ENCODE data around the gene PITX3. TPM values are rescaled to one million over a fixed set of nuclear protein-coding genes. Genes with fewer than 3 reads are reported as not detected.
"Not testable (repeated sequence)": the region's sequence is repeated elsewhere in the genome, so short reads cannot be mapped to it uniquely, and the experiment has no call there.

PITX3 gene
- total RNA-seq, 1 donor from 2014 or later: 1.7 TPM

- Histone ChIP-seq H3K9me3 (ENCODE audit: insufficient read depth, low read depth, low read length) (peaks cover 11% of the 10 kb centered on the region), H3K4me2 (ENCODE audit: low read length) (no peak overlapping the region), H3K27ac (ENCODE audit: low read depth, low read length) (no peak overlapping the region), H2AFZ (ENCODE audit: low read depth, low read length) (no peak overlapping the region), H3K4me3 (ENCODE audit: insufficient read depth, low read depth, low read length) (no peak overlapping the region), H3K9ac (ENCODE audit: low read length) (no peak overlapping the region), H3K4me1 (ENCODE audit: insufficient read depth, low read length) (no peaks in the 10 kb centered on the region), H4K20me1 (ENCODE audit: insufficient read depth, low read length) (no peaks in the 10 kb centered on the region), H3K27me3 (ENCODE audit: insufficient read depth, low read length) (no peaks in the 10 kb centered on the region), H3K36me3 (ENCODE audit: insufficient read depth, low read length) (no peaks in the 10 kb centered on the region), H3K79me2 (ENCODE audit: insufficient read depth, low read length) (no peaks in the 10 kb centered on the region)
- no peak for FAIRE-seq
- H3K9me3 Mint-ChIP-seq (ENCODE audit: unreplicated experiment): peaks cover 30% of the 10 kb centered on the region
- DNase-seq (ENCODE audit: low read depth): no peak
- H3K4me1 Mint-ChIP-seq (ENCODE audit: low read depth, unreplicated experiment): no peaks in the 10 kb centered on the region
- TF ChIP-seq, protein P1, sequence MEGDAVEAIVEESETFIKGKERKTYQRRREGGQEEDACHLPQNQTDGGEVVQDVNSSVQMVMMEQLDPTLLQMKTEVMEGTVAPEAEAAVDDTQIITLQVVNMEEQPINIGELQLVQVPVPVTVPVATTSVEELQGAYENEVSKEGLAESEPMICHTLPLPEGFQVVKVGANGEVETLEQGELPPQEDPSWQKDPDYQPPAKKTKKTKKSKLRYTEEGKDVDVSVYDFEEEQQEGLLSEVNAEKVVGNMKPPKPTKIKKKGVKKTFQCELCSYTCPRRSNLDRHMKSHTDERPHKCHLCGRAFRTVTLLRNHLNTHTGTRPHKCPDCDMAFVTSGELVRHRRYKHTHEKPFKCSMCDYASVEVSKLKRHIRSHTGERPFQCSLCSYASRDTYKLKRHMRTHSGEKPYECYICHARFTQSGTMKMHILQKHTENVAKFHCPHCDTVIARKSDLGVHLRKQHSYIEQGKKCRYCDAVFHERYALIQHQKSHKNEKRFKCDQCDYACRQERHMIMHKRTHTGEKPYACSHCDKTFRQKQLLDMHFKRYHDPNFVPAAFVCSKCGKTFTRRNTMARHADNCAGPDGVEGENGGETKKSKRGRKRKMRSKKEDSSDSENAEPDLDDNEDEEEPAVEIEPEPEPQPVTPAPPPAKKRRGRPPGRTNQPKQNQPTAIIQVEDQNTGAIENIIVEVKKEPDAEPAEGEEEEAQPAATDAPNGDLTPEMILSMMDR (IDR thresholded peaks at IDR 0.05; ENCODE audit: insufficient read depth, low read depth, low read length): no peak
- no peak for TF ChIP-seq EZH2 (IDR thresholded peaks at IDR 0.05; ENCODE audit: insufficient read depth, low read length)
- no peaks in the 10 kb centered on the region for H3K36me3 Mint-ChIP-seq (ENCODE audit: low read depth, unreplicated experiment)
- peaks cover 16% of the 10 kb centered on the region for H3K27me3 Mint-ChIP-seq (ENCODE audit: low read depth, unreplicated experiment)
- H3K4me3 Mint-ChIP-seq (ENCODE audit: unreplicated experiment): no peak overlapping the region
- no peak overlapping the region for H3K27ac Mint-ChIP-seq (ENCODE audit: unreplicated experiment)
Observed at GRCh38 chr10:102195296-102195870, 45.9 kb downstream of the PITX3 start.

- TF ChIP-seq EZH2 (IDR thresholded peaks at IDR 0.05; ENCODE audit: insufficient read depth, low read length): no peak
- TF ChIP-seq, protein P1 (IDR thresholded peaks at IDR 0.05; ENCODE audit: insufficient read depth, low read depth, low read length): no peak
- H3K36me3 Mint-ChIP-seq (ENCODE audit: low read depth, unreplicated experiment): peaks cover 2% of the 10 kb centered on the region
- Histone ChIP-seq H4K20me1 (ENCODE audit: insufficient read depth, low read length) (no peaks in the 10 kb centered on the region), H3K27me3 (ENCODE audit: insufficient read depth, low read length) (no peaks in the 10 kb centered on the region), H3K4me2 (ENCODE audit: low read length) (no peak overlapping the region), H3K9ac (ENCODE audit: low read length) (no peak overlapping the region), H3K79me2 (ENCODE audit: insufficient read depth, low read length) (no peaks in the 10 kb centered on the region), H3K9me3 (ENCODE audit: insufficient read depth, low read depth, low read length) (peaks cover 11% of the 10 kb centered on the region), H2AFZ (ENCODE audit: low read depth, low read length) (no peak overlapping the region), H3K27ac (ENCODE audit: low read depth, low read length) (no peak overlapping the region), H3K4me1 (ENCODE audit: insufficient read depth, low read length) (no peaks in the 10 kb centered on the region), H3K4me3 (ENCODE audit: insufficient read depth, low read depth, low read length) (no peak overlapping the region), H3K36me3 (ENCODE audit: insufficient read depth, low read length) (no peaks in the 10 kb centered on the region)
- DNase-seq (ENCODE audit: low read depth) (no peak), FAIRE-seq (no peak)
- H3K4me3 Mint-ChIP-seq (ENCODE audit: unreplicated experiment): no peak overlapping the region
- H3K27ac Mint-ChIP-seq (ENCODE audit: unreplicated experiment): no peak overlapping the region
- peaks cover 11% of the 10 kb centered on the region for H3K27me3 Mint-ChIP-seq (ENCODE audit: low read depth, unreplicated experiment)
- H3K4me1 Mint-ChIP-seq (ENCODE audit: low read depth, unreplicated experiment): no peaks in the 10 kb centered on the region
- H3K9me3 Mint-ChIP-seq (ENCODE audit: unreplicated experiment): peaks cover 26% of the 10 kb centered on the region
Observed at GRCh38 chr10:102191956-102192355, 49.4 kb downstream of the PITX3 start.

- not testable (repeated sequence) for H3K9ac ChIP-seq (ENCODE audit: low read length); FAIRE-seq; H3K36me3 ChIP-seq (ENCODE audit: insufficient read depth, low read length); H3K27me3 ChIP-seq (ENCODE audit: insufficient read depth, low read length); H3K79me2 ChIP-seq (ENCODE audit: insufficient read depth, low read length); H3K4me3 ChIP-seq (ENCODE audit: insufficient read depth, low read depth, low read length); H3K27me3 Mint-ChIP-seq (ENCODE audit: low read depth, unreplicated experiment); H3K4me2 ChIP-seq (ENCODE audit: low read length); H3K4me1 ChIP-seq (ENCODE audit: insufficient read depth, low read length); H3K27ac ChIP-seq (ENCODE audit: low read depth, low read length); DNase-seq (ENCODE audit: low read depth); H3K4me1 Mint-ChIP-seq (ENCODE audit: low read depth, unreplicated experiment); H3K4me3 Mint-ChIP-seq (ENCODE audit: unreplicated experiment); H3K36me3 Mint-ChIP-seq (ENCODE audit: low read depth, unreplicated experiment); H4K20me1 ChIP-seq (ENCODE audit: insufficient read depth, low read length); H2AFZ ChIP-seq (ENCODE audit: low read depth, low read length); H3K27ac Mint-ChIP-seq (ENCODE audit: unreplicated experiment)
- peaks cover 15% of the 10 kb centered on the region for H3K9me3 ChIP-seq (ENCODE audit: insufficient read depth, low read depth, low read length)
- peaks cover 38% of the 10 kb centered on the region for H3K9me3 Mint-ChIP-seq (ENCODE audit: unreplicated experiment)
Observed at GRCh38 chr10:102188941-102189898, 52.1 kb downstream of the PITX3 start.
